NCI-H82 treated with DMSO at 0.1 percent for 48 hours (cell line): ENCODE data around the gene DPYSL4.

Experiments used
- DNase-seq: peaks from one replicate; lab custom pipeline; 2025; ENCODE audit not compliant: unreplicated experiment; lab: John Stamatoyannopoulos, UW

DPYSL4 gene

GRCh38 chr10:132239126-132240031 is 52.6 kb downstream of the DPYSL4 start:
- DNase-seq = no peak

- DNase-seq = no peak
Measured at GRCh38 chr10:132240156-132240555, 53.4 kb downstream of the DPYSL4 start.

GRCh38 chr10:132240581-132240980 is 53.8 kb downstream of the DPYSL4 start:
- no peak for DNase-seq

- no peak for DNase-seq
Measured at GRCh38 chr10:132241086-132241485, 54.3 kb downstream of the DPYSL4 start.

- DNase-seq = no peak
Measured at GRCh38 chr10:132241496-132241895, 54.7 kb downstream of the DPYSL4 start.

- DNase-seq = no peak
Measured at GRCh38 chr10:132242103-132242840, 55.5 kb downstream of the DPYSL4 start.

- DNase-seq = no peak
Measured at GRCh38 chr10:132243141-132243540, 56.4 kb downstream of the DPYSL4 start.

GRCh38 chr10:132243626-132244025 is 56.9 kb downstream of the DPYSL4 start:
- DNase-seq = no peak

GRCh38 chr10:132245056-132245455 is 58.3 kb downstream of the DPYSL4 start:
- peak; percentile 74 for DNase-seq

GRCh38 chr10:132246296-132246695 is 59.5 kb downstream of the DPYSL4 start:
- no peak for DNase-seq

- DNase-seq = no peak
Measured at GRCh38 chr10:132247943-132248342, 61.2 kb downstream of the DPYSL4 start.

GRCh38 chr10:132248455-132249225 is 61.9 kb downstream of the DPYSL4 start:
- DNase-seq = no peak

GRCh38 chr10:132249226-132249724 is 62.5 kb downstream of the DPYSL4 start:
- DNase-seq = no peak

- DNase-seq = no peak
Measured at GRCh38 chr10:132249824-132250375, 63.2 kb downstream of the DPYSL4 start.

- DNase-seq = no peak
Measured at GRCh38 chr10:132250481-132251475, 64.0 kb downstream of the DPYSL4 start.

- DNase-seq = no peak
Measured at GRCh38 chr10:132251928-132252327, 65.2 kb downstream of the DPYSL4 start.

- no peak for DNase-seq
Measured at GRCh38 chr10:132252412-132252811, 65.7 kb downstream of the DPYSL4 start.

- DNase-seq = no peak
Measured at GRCh38 chr10:132253092-132253687, 66.4 kb downstream of the DPYSL4 start.

- no peak for DNase-seq
Measured at GRCh38 chr10:132254841-132255240, 68.1 kb downstream of the DPYSL4 start.
